ENCODE data around the gene VSIR.

The VSIR gene

GRCh38 chr10:71701496-71702132 is 71.7 kb downstream of the VSIR start:
- H3K4me3 ChIP-seq (replicated peaks; ENCODE audit: low read depth, low read length): no peak overlapping the region
- no peak for DNase-seq (ENCODE audit: extremely low read depth, low read depth)
- no peak for TF ChIP-seq CTCF (IDR thresholded peaks at IDR 0.05; ENCODE audit: low read depth, low read length, missing control alignments)

- no peak overlapping the region for H3K4me3 ChIP-seq (replicated peaks; ENCODE audit: low read depth, low read length)
- no peak for TF ChIP-seq CTCF (IDR thresholded peaks at IDR 0.05; ENCODE audit: low read depth, low read length, missing control alignments)
- no peak for DNase-seq (ENCODE audit: extremely low read depth, low read depth)
These were observed 72.5 kb downstream of the VSIR start for GRCh38 chr10:71700731-71701368.

GRCh38 chr10:71698737-71699136 is 74.6 kb downstream of the VSIR start:
- no peak overlapping the region for H3K4me3 ChIP-seq (replicated peaks; ENCODE audit: low read depth, low read length)
- TF ChIP-seq CTCF (IDR thresholded peaks at IDR 0.05; ENCODE audit: low read depth, low read length, missing control alignments): no peak
- DNase-seq (ENCODE audit: extremely low read depth, low read depth): no peak

GRCh38 chr10:71697938-71698709 is 75.2 kb downstream of the VSIR start:
- no peak for TF ChIP-seq CTCF (IDR thresholded peaks at IDR 0.05; ENCODE audit: low read depth, low read length, missing control alignments)
- H3K4me3 ChIP-seq (replicated peaks; ENCODE audit: low read depth, low read length): no peak overlapping the region
- DNase-seq (ENCODE audit: extremely low read depth, low read depth): no peak
